Esophagus squamous epithelium (tissue), 4 donors: ENCODE results near the gene MTMR3.

Experiments
- POLR2A ChIP-seq, 4 donors: fragments of 450-650 bp; IDR thresholded peaks; one replicate each; pipeline ENCODE4 v1.6.1; 2017; ENCODE audit warnings: antibody characterized with exemption in 4 of 4, mild to moderate bottlenecking in 4 of 4, moderate library complexity in 3 of 4
- TF ChIP-seq, protein P1 (sequence below), 6 experiments: fragments of 450-650 bp in 4 of 6; fragments of 200-600 bp in 2 of 6; sonication (generic) in 2 of 6; IDR thresholded peaks; one replicate each; pipeline ENCODE4 v1.5.1; 2016 to 2019; ENCODE audit warnings: antibody characterized with exemption in 6 of 6, mild to moderate bottlenecking in 4 of 6, moderate library complexity in 4 of 6

DNA sequence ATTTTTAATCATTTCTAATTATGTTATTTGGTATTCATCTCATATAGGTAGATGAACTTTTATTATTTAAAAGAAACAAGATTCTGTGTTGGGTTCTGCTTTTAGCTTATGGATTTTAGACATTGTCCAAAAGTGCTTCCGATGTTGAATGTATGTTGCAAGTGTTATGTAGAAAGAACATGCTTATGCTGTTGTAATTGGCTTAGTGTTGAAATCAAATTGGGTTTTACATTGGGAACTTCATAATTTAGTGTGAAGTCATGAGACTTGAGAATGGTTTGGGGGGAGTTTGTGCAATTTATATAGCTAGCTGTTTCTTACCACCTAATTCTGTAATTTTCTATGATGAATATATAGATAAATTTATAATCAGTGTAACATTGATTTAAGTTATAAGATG is 3.6 kb downstream of the MTMR3 start:
- TF ChIP-seq POLR2A (IDR thresholded peaks at IDR 0.05) = no peak
- TF ChIP-seq, protein P1, sequence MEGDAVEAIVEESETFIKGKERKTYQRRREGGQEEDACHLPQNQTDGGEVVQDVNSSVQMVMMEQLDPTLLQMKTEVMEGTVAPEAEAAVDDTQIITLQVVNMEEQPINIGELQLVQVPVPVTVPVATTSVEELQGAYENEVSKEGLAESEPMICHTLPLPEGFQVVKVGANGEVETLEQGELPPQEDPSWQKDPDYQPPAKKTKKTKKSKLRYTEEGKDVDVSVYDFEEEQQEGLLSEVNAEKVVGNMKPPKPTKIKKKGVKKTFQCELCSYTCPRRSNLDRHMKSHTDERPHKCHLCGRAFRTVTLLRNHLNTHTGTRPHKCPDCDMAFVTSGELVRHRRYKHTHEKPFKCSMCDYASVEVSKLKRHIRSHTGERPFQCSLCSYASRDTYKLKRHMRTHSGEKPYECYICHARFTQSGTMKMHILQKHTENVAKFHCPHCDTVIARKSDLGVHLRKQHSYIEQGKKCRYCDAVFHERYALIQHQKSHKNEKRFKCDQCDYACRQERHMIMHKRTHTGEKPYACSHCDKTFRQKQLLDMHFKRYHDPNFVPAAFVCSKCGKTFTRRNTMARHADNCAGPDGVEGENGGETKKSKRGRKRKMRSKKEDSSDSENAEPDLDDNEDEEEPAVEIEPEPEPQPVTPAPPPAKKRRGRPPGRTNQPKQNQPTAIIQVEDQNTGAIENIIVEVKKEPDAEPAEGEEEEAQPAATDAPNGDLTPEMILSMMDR (IDR thresholded peaks at IDR 0.05) = no peak
